ENCODE results near the gene DDX5. TPM values are rescaled to one million over a fixed set of nuclear protein-coding genes. Genes with fewer than 3 reads are reported as not detected.

The DDX5 gene
- total RNA-seq, 1 experiment from 2014 or later = 411 TPM

DNA sequence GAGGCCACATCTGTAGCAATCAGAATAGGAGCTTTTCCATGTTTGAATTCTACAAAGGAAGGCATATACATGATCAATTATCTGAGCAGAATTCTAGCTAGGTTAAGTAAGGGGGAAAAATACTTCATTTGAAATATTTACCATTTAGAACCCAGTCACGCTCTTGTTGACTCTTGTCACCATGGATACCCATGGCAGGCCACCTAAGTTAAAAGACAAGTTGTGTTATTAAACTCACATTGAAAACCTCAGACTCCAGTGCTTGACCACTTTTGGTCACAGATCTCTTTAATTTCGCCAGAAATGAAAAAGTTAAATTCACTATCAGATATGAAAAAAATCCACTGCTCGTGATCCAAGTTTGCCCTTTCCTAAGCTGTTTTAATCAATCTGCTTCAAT, 4.1 kb downstream of the DDX5 start:
- ChIA-PET POLR2A (no interaction called here), CTCF (interaction anchor here (0.5 kb wide), 1 partner anchor 83 kb away, joined by 3 read pairs; no protein-coding TSS in a partner anchor)
- Histone ChIP-seq H3K27ac (ENCODE audit: low read length) (peak overlapping the region; percentile 7; the same call in 1 of the 2 replicates), H3K27me3 (ENCODE audit: control insufficient read depth, insufficient read depth, low read length) (no peaks in the 10 kb centered on the region), H3K4me3 (ENCODE audit: low read depth in 2 of 2, low read length in 2 of 2) (no peak overlapping the region), H3K4me1 (ENCODE audit: control insufficient read depth, insufficient read depth, low read length) (peaks cover 51% of the 10 kb centered on the region), H3K9me3 (ENCODE audit: control insufficient read depth, insufficient read depth, low read depth, low read length) (no peaks in the 10 kb centered on the region), H3K36me3 (ENCODE audit: control insufficient read depth, insufficient read depth, low read length) (peaks cover 72% of the 10 kb centered on the region)
- in situ Hi-C loops (cut with HindIII; ENCODE audit: low pct_unique_long_range_greater_than_20kb, low sequenced_read_pairs) (no loop called here), intact Hi-C loops (cut with micrococcal nuclease; ENCODE audit: unreplicated experiment) (no loop called here)
- TF ChIP-seq SIN3A (IDR thresholded peaks at IDR 0.05; ENCODE audit: borderline replicate concordance, insufficient read depth, low read depth, low read length) = no peak
- TF ChIP-seq, protein P1, sequence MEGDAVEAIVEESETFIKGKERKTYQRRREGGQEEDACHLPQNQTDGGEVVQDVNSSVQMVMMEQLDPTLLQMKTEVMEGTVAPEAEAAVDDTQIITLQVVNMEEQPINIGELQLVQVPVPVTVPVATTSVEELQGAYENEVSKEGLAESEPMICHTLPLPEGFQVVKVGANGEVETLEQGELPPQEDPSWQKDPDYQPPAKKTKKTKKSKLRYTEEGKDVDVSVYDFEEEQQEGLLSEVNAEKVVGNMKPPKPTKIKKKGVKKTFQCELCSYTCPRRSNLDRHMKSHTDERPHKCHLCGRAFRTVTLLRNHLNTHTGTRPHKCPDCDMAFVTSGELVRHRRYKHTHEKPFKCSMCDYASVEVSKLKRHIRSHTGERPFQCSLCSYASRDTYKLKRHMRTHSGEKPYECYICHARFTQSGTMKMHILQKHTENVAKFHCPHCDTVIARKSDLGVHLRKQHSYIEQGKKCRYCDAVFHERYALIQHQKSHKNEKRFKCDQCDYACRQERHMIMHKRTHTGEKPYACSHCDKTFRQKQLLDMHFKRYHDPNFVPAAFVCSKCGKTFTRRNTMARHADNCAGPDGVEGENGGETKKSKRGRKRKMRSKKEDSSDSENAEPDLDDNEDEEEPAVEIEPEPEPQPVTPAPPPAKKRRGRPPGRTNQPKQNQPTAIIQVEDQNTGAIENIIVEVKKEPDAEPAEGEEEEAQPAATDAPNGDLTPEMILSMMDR (IDR thresholded peaks at IDR 0.05) = no peak
- TF ChIP-seq TCF7L2 (IDR thresholded peaks at IDR 0.05; ENCODE audit: low read depth, low read length) = no peak
- no peak for TF ChIP-seq POLR2AphosphoS5 (IDR thresholded peaks at IDR 0.05; ENCODE audit: low read depth, low read length)
- TF ChIP-seq, protein P2, sequence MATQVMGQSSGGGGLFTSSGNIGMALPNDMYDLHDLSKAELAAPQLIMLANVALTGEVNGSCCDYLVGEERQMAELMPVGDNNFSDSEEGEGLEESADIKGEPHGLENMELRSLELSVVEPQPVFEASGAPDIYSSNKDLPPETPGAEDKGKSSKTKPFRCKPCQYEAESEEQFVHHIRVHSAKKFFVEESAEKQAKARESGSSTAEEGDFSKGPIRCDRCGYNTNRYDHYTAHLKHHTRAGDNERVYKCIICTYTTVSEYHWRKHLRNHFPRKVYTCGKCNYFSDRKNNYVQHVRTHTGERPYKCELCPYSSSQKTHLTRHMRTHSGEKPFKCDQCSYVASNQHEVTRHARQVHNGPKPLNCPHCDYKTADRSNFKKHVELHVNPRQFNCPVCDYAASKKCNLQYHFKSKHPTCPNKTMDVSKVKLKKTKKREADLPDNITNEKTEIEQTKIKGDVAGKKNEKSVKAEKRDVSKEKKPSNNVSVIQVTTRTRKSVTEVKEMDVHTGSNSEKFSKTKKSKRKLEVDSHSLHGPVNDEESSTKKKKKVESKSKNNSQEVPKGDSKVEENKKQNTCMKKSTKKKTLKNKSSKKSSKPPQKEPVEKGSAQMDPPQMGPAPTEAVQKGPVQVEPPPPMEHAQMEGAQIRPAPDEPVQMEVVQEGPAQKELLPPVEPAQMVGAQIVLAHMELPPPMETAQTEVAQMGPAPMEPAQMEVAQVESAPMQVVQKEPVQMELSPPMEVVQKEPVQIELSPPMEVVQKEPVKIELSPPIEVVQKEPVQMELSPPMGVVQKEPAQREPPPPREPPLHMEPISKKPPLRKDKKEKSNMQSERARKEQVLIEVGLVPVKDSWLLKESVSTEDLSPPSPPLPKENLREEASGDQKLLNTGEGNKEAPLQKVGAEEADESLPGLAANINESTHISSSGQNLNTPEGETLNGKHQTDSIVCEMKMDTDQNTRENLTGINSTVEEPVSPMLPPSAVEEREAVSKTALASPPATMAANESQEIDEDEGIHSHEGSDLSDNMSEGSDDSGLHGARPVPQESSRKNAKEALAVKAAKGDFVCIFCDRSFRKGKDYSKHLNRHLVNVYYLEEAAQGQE (IDR thresholded peaks at IDR 0.05; ENCODE audit: insufficient read depth in 1 of 2, low read depth in 2 of 2, low read length in 1 of 2) = no peak
- DNase-seq (ENCODE audit: low read depth, low spot score) = no peak
- ATAC-seq = no peak
- no TSS peak for BruUV-seq (replicated peaks)

DNA sequence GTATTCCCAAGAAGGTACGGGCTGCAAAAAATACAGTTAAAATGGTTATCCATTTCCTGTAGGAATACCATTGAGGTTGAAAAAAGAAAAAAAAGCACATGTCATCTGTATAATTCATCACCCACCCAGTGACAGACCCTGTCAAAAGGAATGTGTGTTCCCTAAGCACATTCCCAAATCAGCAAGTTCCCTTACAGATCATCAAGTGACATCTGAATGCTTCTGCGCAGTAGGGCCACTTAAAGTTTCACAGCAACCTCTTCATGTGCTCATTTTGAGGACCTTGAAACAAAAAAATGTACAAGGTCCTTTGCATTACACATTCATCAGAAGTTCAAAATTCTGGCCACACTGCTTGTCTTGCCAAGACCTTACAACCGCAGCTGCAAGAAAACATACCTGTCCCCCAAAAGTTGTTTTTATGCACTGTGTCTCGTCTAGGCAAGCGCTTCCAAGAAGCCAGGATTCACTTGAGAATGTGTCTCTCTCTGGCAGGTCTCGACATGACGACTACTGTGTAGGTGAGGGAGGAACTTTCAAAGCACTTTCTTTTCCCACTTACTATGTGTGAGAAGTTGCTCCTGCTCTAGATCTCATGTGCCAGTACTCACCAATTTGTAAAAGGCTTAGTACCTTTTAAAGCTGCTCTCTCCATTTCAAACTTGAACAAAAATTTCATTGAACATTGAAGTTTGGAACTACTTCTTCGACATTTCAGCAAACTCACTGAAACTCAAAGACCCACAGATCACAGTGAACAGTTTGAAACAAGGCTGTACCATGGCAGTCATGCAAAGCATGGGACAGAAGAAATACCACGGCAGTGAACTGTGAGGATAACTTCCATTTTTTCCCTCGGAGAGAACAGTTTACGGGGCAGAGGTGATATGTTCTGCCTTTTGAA, 5.0 kb downstream of the DDX5 start:
- POLR2A ChIA-PET = no interaction called here
- DNase-seq (ENCODE audit: low read depth, low spot score) (no peak), ATAC-seq (no peak)
- H3K27ac ChIP-seq (ENCODE audit: low read length) = no peak overlapping the region
- in situ Hi-C loops (cut with HindIII; ENCODE audit: low pct_unique_long_range_greater_than_20kb, low sequenced_read_pairs) = no loop called here
- H3K36me3 ChIP-seq (ENCODE audit: control insufficient read depth, insufficient read depth, low read length) = peaks cover 74% of the 10 kb centered on the region
- no peaks in the 10 kb centered on the region for H3K9me3 ChIP-seq (ENCODE audit: control insufficient read depth, insufficient read depth, low read depth, low read length)
- H3K27me3 ChIP-seq (ENCODE audit: control insufficient read depth, insufficient read depth, low read length) = no peaks in the 10 kb centered on the region
- H3K4me1 ChIP-seq (ENCODE audit: control insufficient read depth, insufficient read depth, low read length) = peaks cover 51% of the 10 kb centered on the region
- CTCF ChIA-PET = no interaction called here
- intact Hi-C loops (cut with micrococcal nuclease; ENCODE audit: unreplicated experiment) = no loop called here
- no TSS peak for BruUV-seq (replicated peaks)
- TF ChIP-seq, protein P2 (IDR thresholded peaks at IDR 0.05; ENCODE audit: insufficient read depth in 1 of 2, low read depth in 2 of 2, low read length in 1 of 2) = no peak
- TF ChIP-seq POLR2AphosphoS5 (IDR thresholded peaks at IDR 0.05; ENCODE audit: low read depth, low read length) (no peak; the same call in 1 of the 2 replicates), SIN3A (IDR thresholded peaks at IDR 0.05; ENCODE audit: borderline replicate concordance, insufficient read depth, low read depth, low read length) (no peak), TCF7L2 (IDR thresholded peaks at IDR 0.05; ENCODE audit: low read depth, low read length) (no peak)
- TF ChIP-seq, protein P1 (IDR thresholded peaks at IDR 0.05) = no peak
- H3K4me3 ChIP-seq (ENCODE audit: low read depth in 2 of 2, low read length in 2 of 2) = no peak overlapping the region
